Inflammatory macrophage treated with lipopolysaccharide for 4 hours (primary cell): ENCODE results near the gene ABTB1.
A peak's percentile ranks its signal among the peaks of the same experiment; 100 is the strongest.
"Not testable (repeated sequence)": the region's sequence is repeated elsewhere in the genome, so short reads cannot be mapped to it uniquely, and the experiment has no call there.

ENCODE experiments used
- DNase-seq: peaks from one replicate; pipeline ENCODE4 v3.0.0-alpha.2; 2020

Gene ABTB1

GRCh38 chr3:127651516-127652172, 21.1 kb upstream of the ABTB1 start:
- DNase-seq, result no peak

- DNase-seq, result peak; percentile 50
These were observed 20.3 kb upstream of the ABTB1 start for GRCh38 chr3:127652246-127652995.

- DNase-seq, result peak; percentile 14
These were observed 18.4 kb upstream of the ABTB1 start for GRCh38 chr3:127654374-127654773.

- DNase-seq, result not testable (repeated sequence)
These were observed 17.8 kb upstream of the ABTB1 start for GRCh38 chr3:127654993-127655392.

- no peak for DNase-seq
These were observed 17.1 kb upstream of the ABTB1 start for GRCh38 chr3:127655641-127656040.

GRCh38 chr3:127656906-127657305, 15.8 kb upstream of the ABTB1 start:
- DNase-seq, result no peak

- no peak for DNase-seq
These were observed 14.5 kb upstream of the ABTB1 start for GRCh38 chr3:127658234-127658633.

GRCh38 chr3:127660621-127661251, 12.0 kb upstream of the ABTB1 start:
- DNase-seq, result no peak

- no peak for DNase-seq
These were observed 11.2 kb upstream of the ABTB1 start for GRCh38 chr3:127661600-127661999.

GRCh38 chr3:127662001-127662469, 10.7 kb upstream of the ABTB1 start:
- no peak for DNase-seq

- DNase-seq, result no peak
These were observed 9.6 kb upstream of the ABTB1 start for GRCh38 chr3:127663151-127663550.

GRCh38 chr3:127665165-127665564, 7.6 kb upstream of the ABTB1 start:
- no peak for DNase-seq

GRCh38 chr3:127665586-127665985, 7.2 kb upstream of the ABTB1 start:
- DNase-seq, result no peak

GRCh38 chr3:127666676-127667075, 6.1 kb upstream of the ABTB1 start:
- DNase-seq, result no peak

- DNase-seq, result no peak
These were observed 5.6 kb upstream of the ABTB1 start for GRCh38 chr3:127667119-127667681.

- no peak for DNase-seq
These were observed 3.8 kb upstream of the ABTB1 start for GRCh38 chr3:127668906-127669305.

GRCh38 chr3:127669541-127670228, 3.1 kb upstream of the ABTB1 start:
- DNase-seq, result no peak

GRCh38 chr3:127670229-127670559, 2.6 kb upstream of the ABTB1 start:
- no peak for DNase-seq

GRCh38 chr3:127670761-127671522, 1.8 kb upstream of the ABTB1 start:
- no peak for DNase-seq

- DNase-seq, result peak; percentile 23
These were observed 976 bp upstream of the ABTB1 start for GRCh38 chr3:127671523-127672428.
